Liver (tissue), 9 donors: ENCODE data around the gene PRELID2. TPM values are rescaled to one million over a fixed set of nuclear protein-coding genes. Genes with fewer than 3 reads are reported as not detected.

Source experiments
- DNase-seq: peaks from one replicate; pipeline ENCODE4 v3.0.0-alpha.2; 2017; ENCODE audit warnings: low spot score
- H3K27ac ChIP-seq, 2 donors: one replicate each; pipeline ENCODE4 v1.7.0; 2013; ENCODE audit warnings: inconsistent platforms in 2 of 2, low read length in 2 of 2, control low read depth in 1 of 2, low read depth in 1 of 2, mild to moderate bottlenecking in 1 of 2
- H3K27me3 ChIP-seq, 4 donors: one replicate each; pipeline versions ENCODE4 v1.6.1 to v1.7.0; 2013; ENCODE audit warnings: low read length in 3 of 4, inconsistent platforms in 1 of 4, mild to moderate bottlenecking in 1 of 4, moderate library complexity in 1 of 4; ENCODE audit not compliant: control insufficient read depth in 4 of 4, insufficient read depth in 4 of 4
- H3K36me3 ChIP-seq, 4 donors: one replicate each; pipeline versions ENCODE4 v1.6.1 to v1.7.0; 2013; ENCODE audit warnings: low read length in 3 of 4, mild to moderate bottlenecking in 3 of 4, low read depth in 1 of 4, moderate library complexity in 1 of 4; ENCODE audit not compliant: control insufficient read depth in 4 of 4, insufficient read depth in 3 of 4
- H3K4me1 ChIP-seq, 4 donors: one replicate each; pipeline versions ENCODE4 v1.6.1 to v1.7.0; 2013; ENCODE audit warnings: low read length in 3 of 4, mild to moderate bottlenecking in 3 of 4, moderate library complexity in 1 of 4; ENCODE audit not compliant: control insufficient read depth in 4 of 4, insufficient read depth in 4 of 4
- H3K4me3 ChIP-seq, 3 donors: one replicate each; pipeline versions ENCODE4 v1.6.1 to v1.7.0; 2013; ENCODE audit warnings: low read length in 3 of 3, control low read depth in 1 of 3, low read depth in 1 of 3, mild to moderate bottlenecking in 1 of 3
- H3K9ac ChIP-seq, 2 donors: one replicate each; pipeline ENCODE4 v1.7.0; 2013; ENCODE audit warnings: low read length in 2 of 2, mild to moderate bottlenecking in 2 of 2, moderate library complexity in 2 of 2, control low read depth in 1 of 2, low read depth in 1 of 2
- H3K9me3 ChIP-seq, 4 donors: one replicate each; pipeline versions ENCODE4 v1.6.1 to v1.7.0; 2013; ENCODE audit warnings: low read length in 3 of 4; ENCODE audit not compliant: control insufficient read depth in 4 of 4
- ATF3 ChIP-seq: IDR thresholded peaks from 2 replicates; pipeline ENCODE4 v1.6.1; 2016; ENCODE audit warnings: antibody characterized with exemption
- CTCF ChIP-seq: fragments of 150-350 bp; IDR thresholded peaks from 2 replicates; pipeline ENCODE4 v1.5.1; 2017; ENCODE audit warnings: improper control_type of control experiment, low read depth, low read length; ENCODE audit not compliant: missing input control
- EGR1 ChIP-seq, 2 donors: IDR thresholded peaks; 2 replicates each; pipeline ENCODE4 v1.6.1; 2016 to 2018; ENCODE audit warnings: antibody characterized with exemption in 2 of 2, low read depth in 2 of 2
- FOXA1 ChIP-seq: IDR thresholded peaks from 2 replicates; pipeline ENCODE4 v1.6.1; 2016; ENCODE audit warnings: antibody characterized with exemption
- FOXA2 ChIP-seq: IDR thresholded peaks from 2 replicates; pipeline ENCODE4 v1.6.1; 2016; ENCODE audit warnings: antibody characterized with exemption
- GABPA ChIP-seq, 2 donors: IDR thresholded peaks in 1 of 2; conservative IDR thresholded peaks in 1 of 2; 2 replicates each; pipeline ENCODE4 v1.6.1; 2016; ENCODE audit warnings: antibody characterized with exemption in 2 of 2, mild to moderate bottlenecking in 1 of 2, moderate library complexity in 1 of 2
- HNF4A ChIP-seq, 2 donors: conservative IDR thresholded peaks; 2 replicates each; pipeline ENCODE4 v1.6.1; 2016; ENCODE audit warnings: antibody characterized with exemption in 2 of 2, mild to moderate bottlenecking in 2 of 2
- HNF4G ChIP-seq: IDR thresholded peaks from 2 replicates; pipeline ENCODE4 v1.6.1; 2016; ENCODE audit warnings: antibody characterized with exemption
- JUND ChIP-seq, 2 donors: IDR thresholded peaks; 2 replicates each; pipeline ENCODE4 v1.6.1; 2016; ENCODE audit warnings: antibody characterized with exemption in 2 of 2
- MAX ChIP-seq: IDR thresholded peaks from 2 replicates; pipeline ENCODE4 v1.6.1; 2016; ENCODE audit warnings: antibody characterized with exemption
- NR2F2 ChIP-seq: IDR thresholded peaks from 2 replicates; pipeline ENCODE4 v1.6.1; 2016; ENCODE audit warnings: antibody characterized with exemption
- RAD21 ChIP-seq, 2 donors: IDR thresholded peaks; 2 replicates each; pipeline ENCODE4 v1.6.1; 2016; ENCODE audit warnings: antibody characterized with exemption in 2 of 2, mild to moderate bottlenecking in 2 of 2
- REST ChIP-seq: IDR thresholded peaks from 2 replicates; pipeline ENCODE4 v1.6.1; 2016; ENCODE audit warnings: antibody characterized with exemption, mild to moderate bottlenecking
- RXRA ChIP-seq, 2 donors: IDR thresholded peaks; 2 replicates each; pipeline ENCODE4 v1.6.1; 2017 to 2018; ENCODE audit warnings: antibody characterized with exemption in 2 of 2, mild to moderate bottlenecking in 1 of 2
- SP1 ChIP-seq: IDR thresholded peaks from 2 replicates; pipeline ENCODE4 v1.6.1; 2018; ENCODE audit warnings: antibody characterized with exemption, mild to moderate bottlenecking
- TAF1 ChIP-seq: conservative IDR thresholded peaks from 2 replicates; pipeline ENCODE4 v1.6.1; 2016; ENCODE audit warnings: antibody characterized with exemption, mild to moderate bottlenecking
- YY1 ChIP-seq: IDR thresholded peaks from 2 replicates; pipeline ENCODE4 v1.6.1; 2016; ENCODE audit warnings: antibody characterized with exemption, mild to moderate bottlenecking
- ZBTB33 ChIP-seq: IDR thresholded peaks from 2 replicates; pipeline ENCODE4 v1.6.1; 2016; ENCODE audit warnings: antibody characterized with exemption
- WGBS: extraction: QIAGEN DNeasy Blood & Tissue Kit; methylation state at CpG from one replicate; pipeline ENCODE4 v1.1.7; 2013; 5-methylcytosine and 5-hydroxymethylcytosine counted together
- polyA plus RNA-seq, 2 donors: library from polyadenylated mRNA; stranded (reverse) in 1 of 2; unstranded in 1 of 2; fragments of 200-250 nt in 1 of 2; fragments of >200 nt in 1 of 2; fragmentation: Nextera tagmentation in 1 of 2; extraction: Ambion mirVana in 1 of 2; gene quantifications; one replicate each; pipeline versions ENCODE4 v1.2.1 to v1.2.3, GENCODE V29; 2013 to 2015
- total RNA-seq, 2 donors: library from RNA; depleted of rRNA; stranded (reverse); fragments of >200 nt; gene quantifications; one replicate each; pipeline ENCODE4 v1.2.3, GENCODE V29; 2014
- donor health status: healthy.
- donor health status: healthy.
- donor health status: healthy.
- donor health status: healthy.
- donor health status: healthy.

PRELID2 gene
- total and polyA plus RNA-seq, 4 donors, result 1.1 to 24.9 (median 4.5) TPM

GRCh38 chr5:145825751-145826180, 9.4 kb downstream of the PRELID2 start:
- no peak for DNase-seq
- H3K4me3 ChIP-seq, result no peak overlapping the region
- no peaks in the 10 kb centered on the region for H3K9me3 ChIP-seq
- peaks cover 7 to 25% (median 22%) of the 10 kb centered on the region in 4 donors for H3K4me1 ChIP-seq
- 67% methylated on average over 3 of the region's 3 CpGs for WGBS
- no peak overlapping the region for H3K27ac ChIP-seq
- no peaks in the 10 kb centered on the region for H3K27me3 ChIP-seq
- H3K36me3 ChIP-seq, result no peaks in the 10 kb centered on the region
- H3K9ac ChIP-seq, result no peak overlapping the region
- TF ChIP-seq REST, result no peak
- peak; percentile 86 to 88 for TF ChIP-seq RAD21 (IDR thresholded peaks at IDR 0.05)
- TF ChIP-seq HNF4G, result no peak
- TF ChIP-seq YY1, result peak; percentile 47
- TF ChIP-seq CTCF, result peak; percentile 73
- no peak for TF ChIP-seq JUND (IDR thresholded peaks at IDR 0.05)

GRCh38 chr5:145824040-145824439, 11.1 kb downstream of the PRELID2 start:
- Histone ChIP-seq H3K9me3 (no peaks in the 10 kb centered on the region), H3K27me3 (no peaks in the 10 kb centered on the region), H3K4me1 (peaks cover 7 to 11% (median 10%) of the 10 kb centered on the region in 4 donors), H3K4me3 (no peak overlapping the region), H3K27ac (no peak overlapping the region), H3K9ac (no peak overlapping the region), H3K36me3 (no peaks in the 10 kb centered on the region)
- WGBS, result 46% methylated on average over 4 of the region's 4 CpGs
- TF ChIP-seq CTCF (no peak), ATF3 (no peak), MAX (no peak), EGR1 (IDR thresholded peaks at IDR 0.05; ENCODE audit: low read depth in 2 of 2) (no peak), RAD21 (IDR thresholded peaks at IDR 0.05) (no peak), TAF1 (no peak), YY1 (no peak), SP1 (no peak), ZBTB33 (no peak), FOXA2 (no peak), HNF4G (no peak), JUND (IDR thresholded peaks at IDR 0.05) (no peak), GABPA (IDR thresholded peaks at IDR 0.05 in 1 of 2, conservative IDR thresholded peaks at IDR 0.05 in 1 of 2) (no peak), REST (no peak), HNF4A (conservative IDR thresholded peaks at IDR 0.05) (no peak), RXRA (IDR thresholded peaks at IDR 0.05) (no peak), FOXA1 (no peak), NR2F2 (no peak)
- DNase-seq, result no peak
